H7 (cell line): ENCODE results near the gene STS. TPM values are rescaled to one million over a fixed set of nuclear protein-coding genes. Genes with fewer than 3 reads are reported as not detected.

Experiments
- DNase-seq: peaks from one replicate; pipeline ENCODE4 v3.0.0; 2012
- H3K27me3 ChIP-seq: 2 replicates; pipeline ENCODE4 v1.6.0; 2011; ENCODE audit warnings: mild to moderate bottlenecking, low read length; ENCODE audit not compliant: control insufficient read depth, insufficient read depth
- H3K36me3 ChIP-seq: replicated peaks from 2 replicates; pipeline ENCODE4 v1.5.1; 2011; ENCODE audit warnings: low read length; ENCODE audit not compliant: control insufficient read depth, insufficient read depth
- H3K4me3 ChIP-seq: 2 replicates; pipeline ENCODE4 v1.5.1; 2011; ENCODE audit warnings: low read depth, mild to moderate bottlenecking, control low read depth, low read length, moderate library complexity; ENCODE audit not compliant: insufficient read depth
- total RNA-seq: library from RNA; depleted of rRNA; stranded (reverse); fragments of >200 nt; shearing (Covaris generic); gene quantifications from 2 replicates; pipeline ENCODE4 v1.2.3, GENCODE V29; 2014

STS gene
- total RNA-seq, 1 experiment from 2014 or later, result 1.8 TPM

- H3K4me3 ChIP-seq, result no peak overlapping the region
- H3K27me3 ChIP-seq, result no peaks in the 10 kb centered on the region
- DNase-seq, result no peak
- H3K36me3 ChIP-seq, result no peaks in the 10 kb centered on the region
Measured at GRCh38 chrX:7120878-7121219, 26.7 kb upstream of the STS start.

GRCh38 chrX:7127056-7127455 is 20.5 kb upstream of the STS start:
- Histone ChIP-seq H3K36me3 (no peaks in the 10 kb centered on the region), H3K27me3 (no peaks in the 10 kb centered on the region), H3K4me3 (no peak overlapping the region)
- no peak for DNase-seq

- DNase-seq, result no peak
- no peaks in the 10 kb centered on the region for H3K27me3 ChIP-seq
- H3K4me3 ChIP-seq, result no peak overlapping the region
- no peaks in the 10 kb centered on the region for H3K36me3 ChIP-seq
Measured at GRCh38 chrX:7131621-7132020, 15.9 kb upstream of the STS start.

- Histone ChIP-seq H3K36me3 (no peaks in the 10 kb centered on the region), H3K27me3 (no peaks in the 10 kb centered on the region), H3K4me3 (no peak overlapping the region)
- peak; percentile 56 for DNase-seq
Measured at GRCh38 chrX:7132335-7133049, 15.0 kb upstream of the STS start.

- DNase-seq, result no peak
- Histone ChIP-seq H3K36me3 (no peaks in the 10 kb centered on the region), H3K27me3 (no peaks in the 10 kb centered on the region), H3K4me3 (no peak overlapping the region)
Measured at GRCh38 chrX:7133050-7133440, 14.5 kb upstream of the STS start.

- H3K27me3 ChIP-seq, result no peaks in the 10 kb centered on the region
- no peak for DNase-seq
- no peaks in the 10 kb centered on the region for H3K36me3 ChIP-seq
- no peak overlapping the region for H3K4me3 ChIP-seq
Measured at GRCh38 chrX:7134981-7135380, 12.5 kb upstream of the STS start.

GRCh38 chrX:7139202-7140081 is 8.1 kb upstream of the STS start:
- no peak for DNase-seq
- Histone ChIP-seq H3K27me3 (no peaks in the 10 kb centered on the region), H3K4me3 (no peak overlapping the region), H3K36me3 (no peaks in the 10 kb centered on the region)

- Histone ChIP-seq H3K27me3 (no peaks in the 10 kb centered on the region), H3K36me3 (no peaks in the 10 kb centered on the region), H3K4me3 (no peak overlapping the region)
- DNase-seq, result no peak
Measured at GRCh38 chrX:7143076-7143475, 4.4 kb upstream of the STS start.

- Histone ChIP-seq H3K4me3 (no peak overlapping the region), H3K36me3 (no peaks in the 10 kb centered on the region), H3K27me3 (no peaks in the 10 kb centered on the region)
- no peak for DNase-seq
Measured at GRCh38 chrX:7143941-7144525, 3.5 kb upstream of the STS start.

GRCh38 chrX:7145454-7145853 is 2.1 kb upstream of the STS start:
- Histone ChIP-seq H3K27me3 (no peaks in the 10 kb centered on the region), H3K4me3 (no peak overlapping the region), H3K36me3 (no peaks in the 10 kb centered on the region)
- DNase-seq, result no peak

- no peak for DNase-seq
- Histone ChIP-seq H3K4me3 (no peak overlapping the region), H3K36me3 (no peaks in the 10 kb centered on the region), H3K27me3 (no peaks in the 10 kb centered on the region)
Measured at GRCh38 chrX:7146020-7146702, 1.4 kb upstream of the STS start.

- peak overlapping the region; percentile 82 for H3K4me3 ChIP-seq
- DNase-seq, result no peak
- H3K36me3 ChIP-seq, result no peaks in the 10 kb centered on the region
- H3K27me3 ChIP-seq, result no peaks in the 10 kb centered on the region
Measured at GRCh38 chrX:7146703-7147412, 654 bp upstream of the STS start.

GRCh38 chrX:7147978-7148854 is 704 bp downstream of the STS start, which contains the start of gene PUDP:
TSS of gene PUDP (minus strand) at chrX:7148153. CDS start at chrX:7148113, 40 bp downstream.
- H3K36me3 ChIP-seq, result no peaks in the 10 kb centered on the region
- no peaks in the 10 kb centered on the region for H3K27me3 ChIP-seq
- H3K4me3 ChIP-seq, result peak within 1 kb of the TSS; percentile 82
- DNase-seq, result peak; percentile 99
